Gastroesophageal sphincter (tissue), 3 donors: Measurements from ENCODE around the gene P2RY2.

Experiments used
- POLR2AphosphoS5 ChIP-seq: sonication (generic); formaldehyde crosslinking; IDR thresholded peaks from one replicate; pipeline ENCODE4 v1.6.1; 2017; ENCODE audit warnings: antibody characterized with exemption
- TF ChIP-seq, protein P1 (sequence below), 4 experiments: fragments of 200-600 bp in 2 of 4; fragments of 450-650 bp in 2 of 4; sonication (generic) in 1 of 4; IDR thresholded peaks; one replicate each; pipeline ENCODE4 v1.5.1; 2017 to 2019; ENCODE audit warnings: antibody characterized with exemption in 4 of 4, mild to moderate bottlenecking in 2 of 4, moderate library complexity in 2 of 4

DNA sequence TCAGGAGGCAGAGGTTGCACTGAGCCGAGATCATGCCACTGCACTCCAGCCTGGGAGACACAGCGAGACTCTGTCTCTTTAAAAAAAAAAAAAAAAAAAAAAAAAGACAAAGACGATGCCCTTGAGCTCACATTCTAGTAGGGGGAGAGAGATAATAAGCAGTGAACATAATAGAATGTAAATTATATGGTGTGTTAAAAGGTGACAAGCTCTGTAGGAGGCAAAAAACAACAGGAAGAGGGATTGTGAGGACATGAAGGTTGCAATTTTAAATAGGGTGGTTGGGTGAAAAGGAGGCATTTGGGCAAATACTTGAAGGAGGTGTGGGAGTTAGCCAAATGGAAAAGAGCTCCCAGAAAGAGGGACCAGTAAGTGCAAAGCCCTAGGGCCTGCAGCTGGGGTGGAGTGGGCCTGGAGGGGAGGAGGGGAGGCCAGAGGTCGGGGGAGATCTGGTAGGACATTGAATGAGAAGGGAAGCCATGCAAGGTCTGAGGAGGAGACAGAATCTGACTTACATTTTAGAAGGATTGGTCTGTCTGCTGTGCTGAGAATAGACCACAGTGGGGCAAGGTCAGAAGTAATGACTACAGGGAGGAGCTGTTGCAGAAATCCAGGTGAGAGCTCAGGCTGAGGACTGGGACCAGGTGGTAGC, 26.6 kb downstream of the P2RY2 start:
- TF ChIP-seq, protein P1, sequence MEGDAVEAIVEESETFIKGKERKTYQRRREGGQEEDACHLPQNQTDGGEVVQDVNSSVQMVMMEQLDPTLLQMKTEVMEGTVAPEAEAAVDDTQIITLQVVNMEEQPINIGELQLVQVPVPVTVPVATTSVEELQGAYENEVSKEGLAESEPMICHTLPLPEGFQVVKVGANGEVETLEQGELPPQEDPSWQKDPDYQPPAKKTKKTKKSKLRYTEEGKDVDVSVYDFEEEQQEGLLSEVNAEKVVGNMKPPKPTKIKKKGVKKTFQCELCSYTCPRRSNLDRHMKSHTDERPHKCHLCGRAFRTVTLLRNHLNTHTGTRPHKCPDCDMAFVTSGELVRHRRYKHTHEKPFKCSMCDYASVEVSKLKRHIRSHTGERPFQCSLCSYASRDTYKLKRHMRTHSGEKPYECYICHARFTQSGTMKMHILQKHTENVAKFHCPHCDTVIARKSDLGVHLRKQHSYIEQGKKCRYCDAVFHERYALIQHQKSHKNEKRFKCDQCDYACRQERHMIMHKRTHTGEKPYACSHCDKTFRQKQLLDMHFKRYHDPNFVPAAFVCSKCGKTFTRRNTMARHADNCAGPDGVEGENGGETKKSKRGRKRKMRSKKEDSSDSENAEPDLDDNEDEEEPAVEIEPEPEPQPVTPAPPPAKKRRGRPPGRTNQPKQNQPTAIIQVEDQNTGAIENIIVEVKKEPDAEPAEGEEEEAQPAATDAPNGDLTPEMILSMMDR (IDR thresholded peaks at IDR 0.05): no peak
- TF ChIP-seq POLR2AphosphoS5: no peak
